HG02852 (cell line): ENCODE results near the gene GRB14.
"Not testable (repeated sequence)": the region's sequence is repeated elsewhere in the genome, so short reads cannot be mapped to it uniquely, and the experiment has no call there.

Experiments used
- ATAC-seq: cut with Tn5 transposase; IDR thresholded peaks from one replicate; pipeline ENCODE4 v1.9.1; 2021; ENCODE audit warnings: mild to moderate bottlenecking, moderate library complexity; ENCODE audit not compliant: unreplicated experiment

Gene GRB14

DNA sequence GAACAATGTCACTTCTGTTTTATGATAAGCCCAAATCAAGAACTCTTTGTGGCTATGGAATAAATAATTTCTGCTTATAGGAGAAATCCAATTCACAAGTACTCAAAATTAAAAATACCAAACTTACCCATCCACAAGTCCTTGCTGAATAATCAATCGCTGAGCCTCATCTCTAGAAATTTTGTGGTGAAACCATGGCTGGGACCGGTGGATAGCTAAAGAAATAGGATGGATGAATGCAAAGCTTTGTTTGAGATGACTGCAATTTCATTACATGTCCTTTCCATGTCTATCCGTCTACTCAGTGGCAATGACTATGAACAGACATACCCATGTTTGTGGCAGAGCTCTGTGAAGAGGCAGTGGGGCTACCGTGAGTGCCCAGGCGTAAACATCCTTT, 124.4 kb downstream of the GRB14 start:
- ATAC-seq = no peak

DNA sequence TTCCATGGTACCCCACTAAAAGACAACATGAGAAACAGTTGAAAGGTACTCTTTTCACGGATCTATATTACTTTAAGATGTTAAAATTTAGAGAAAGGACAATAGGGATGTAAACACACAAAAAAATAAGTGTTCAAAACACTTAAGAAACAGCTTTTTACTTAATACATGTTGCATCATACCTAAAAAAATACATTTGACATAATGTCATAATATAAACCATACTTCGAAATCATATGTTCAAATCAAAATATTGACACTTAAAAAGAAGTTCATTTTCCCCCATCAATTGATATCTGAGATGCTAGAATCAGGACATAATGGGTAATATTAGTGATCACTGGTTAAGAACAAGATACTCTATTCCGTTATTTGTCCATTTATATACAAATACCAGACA, 124.9 kb downstream of the GRB14 start:
- ATAC-seq = no peak

DNA sequence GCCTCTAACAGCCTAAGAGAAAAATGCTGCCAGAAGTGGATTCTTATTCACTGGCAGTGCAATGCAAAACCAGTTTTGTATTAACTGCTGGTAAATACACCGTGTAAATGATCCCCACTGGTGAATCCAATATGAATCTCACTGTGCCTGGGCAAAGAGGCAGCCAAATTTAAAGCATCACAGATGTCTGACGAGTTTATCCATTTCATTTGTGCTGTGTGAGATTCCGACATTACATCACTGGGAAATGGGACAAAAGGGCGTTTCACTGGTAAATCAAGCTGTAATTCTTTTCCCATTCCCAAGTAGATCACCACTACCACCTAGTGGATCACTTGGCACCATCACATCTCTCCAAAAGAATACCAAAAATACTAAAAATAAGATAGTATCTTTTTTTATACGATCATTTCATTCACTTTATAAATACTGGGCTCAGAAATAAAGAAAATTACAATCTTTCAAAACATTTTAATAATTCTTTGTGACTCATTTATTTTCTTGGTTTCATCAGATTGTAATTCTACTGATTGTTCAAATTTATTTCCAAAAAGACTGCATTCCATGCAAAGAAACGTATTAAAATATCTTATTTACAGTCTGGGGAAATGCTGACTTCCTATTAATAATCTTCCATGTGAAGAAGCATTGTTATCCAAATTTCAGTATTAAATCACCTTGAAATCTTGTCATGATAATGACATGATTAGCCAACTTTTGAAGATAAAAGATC, 125.6 kb downstream of the GRB14 start:
- ATAC-seq = no peak

DNA sequence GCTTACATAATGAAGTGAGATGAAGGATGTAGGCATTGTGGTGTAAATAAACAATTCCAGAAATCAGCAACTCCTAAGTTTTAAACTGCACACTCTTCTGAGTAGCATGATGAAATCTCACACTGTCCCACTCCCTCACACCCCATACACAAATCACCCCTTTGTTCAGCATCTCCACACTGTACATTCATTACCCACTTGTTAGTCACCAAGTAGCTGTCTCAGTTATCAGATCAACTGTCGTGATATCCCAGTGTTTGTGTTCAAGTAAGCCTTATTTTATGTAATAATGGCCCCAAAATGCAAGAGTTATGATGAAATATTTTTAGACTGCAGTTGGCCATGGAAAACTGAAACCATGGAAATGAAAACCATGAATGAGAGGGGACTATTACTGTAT, 135.7 kb downstream of the GRB14 start:
- ATAC-seq = no peak

DNA sequence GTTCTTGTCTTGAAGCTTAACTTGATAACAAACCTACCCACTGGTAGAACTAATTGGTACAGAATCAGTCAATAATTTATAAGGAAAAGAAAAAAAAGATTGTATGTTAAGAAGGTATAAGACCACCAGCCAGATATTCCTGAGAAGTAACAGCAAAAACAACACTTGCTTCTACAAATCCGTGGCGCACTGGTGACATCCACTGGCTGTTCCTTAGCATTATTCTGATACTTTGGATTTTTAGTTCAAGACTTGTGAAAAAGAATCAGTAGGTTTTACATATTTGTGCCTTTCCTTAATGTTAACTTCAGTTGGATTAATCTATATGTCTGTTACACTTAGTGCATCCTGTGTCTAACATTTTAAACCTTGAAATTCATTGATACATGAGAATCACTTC, 141.8 kb downstream of the GRB14 start:
- no peak for ATAC-seq

DNA sequence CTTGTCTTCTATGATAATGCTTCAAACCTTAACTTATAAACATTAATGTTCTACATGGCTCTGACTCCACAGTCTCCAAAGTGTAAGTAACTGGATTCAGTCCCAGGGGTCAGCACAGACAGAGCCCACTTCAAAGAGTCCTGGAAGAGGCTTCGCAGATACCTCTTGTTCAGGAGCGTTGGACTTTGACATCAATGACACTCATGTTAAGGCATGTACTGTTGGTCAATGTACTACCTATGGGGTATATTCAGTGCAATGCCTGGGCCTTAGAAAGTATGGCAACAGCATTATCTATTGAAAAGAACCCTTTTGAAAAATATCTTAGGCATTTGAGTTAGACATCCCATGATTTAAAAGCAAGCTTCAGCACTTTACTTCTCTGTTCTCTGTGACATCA, 143.1 kb downstream of the GRB14 start:
- no peak for ATAC-seq

DNA sequence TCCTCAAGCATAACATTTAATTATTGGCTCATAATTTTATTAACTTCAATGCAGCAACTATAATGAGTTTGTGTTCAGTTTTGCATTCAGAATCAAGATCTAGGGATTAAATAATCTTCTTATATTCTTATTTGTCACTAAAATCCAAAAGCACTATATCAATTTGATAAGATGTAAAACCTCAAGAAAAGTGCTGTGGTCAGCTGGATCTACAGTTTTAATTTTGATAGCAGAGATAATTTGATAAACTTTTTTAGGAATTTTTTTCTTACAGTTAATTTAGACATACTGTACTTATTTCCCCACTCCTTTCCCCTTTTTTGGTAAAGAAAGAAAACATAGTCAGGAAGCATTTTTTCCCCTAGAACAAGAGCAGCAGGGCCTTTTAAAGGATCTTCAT, 146.4 kb downstream of the GRB14 start:
- no peak for ATAC-seq

DNA sequence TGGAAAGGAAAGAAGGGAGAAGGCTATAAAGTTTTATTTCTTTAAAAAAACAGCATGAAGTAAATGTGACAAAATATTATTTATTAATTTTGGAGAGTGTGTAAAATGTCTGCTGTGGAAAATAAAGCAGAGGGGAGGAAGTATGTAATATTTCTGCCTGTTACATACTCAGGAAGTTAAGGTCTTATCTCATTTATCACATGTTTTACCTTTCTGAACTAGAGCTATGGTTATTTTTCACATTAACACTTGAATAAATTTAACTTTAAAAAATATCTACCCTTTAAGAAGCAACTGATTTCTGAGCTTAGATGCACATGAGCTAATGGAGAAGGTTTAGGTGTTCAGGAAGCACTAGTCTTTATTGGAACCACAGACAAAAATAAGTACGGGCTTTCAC, 148.3 kb downstream of the GRB14 start:
- no peak for ATAC-seq

DNA sequence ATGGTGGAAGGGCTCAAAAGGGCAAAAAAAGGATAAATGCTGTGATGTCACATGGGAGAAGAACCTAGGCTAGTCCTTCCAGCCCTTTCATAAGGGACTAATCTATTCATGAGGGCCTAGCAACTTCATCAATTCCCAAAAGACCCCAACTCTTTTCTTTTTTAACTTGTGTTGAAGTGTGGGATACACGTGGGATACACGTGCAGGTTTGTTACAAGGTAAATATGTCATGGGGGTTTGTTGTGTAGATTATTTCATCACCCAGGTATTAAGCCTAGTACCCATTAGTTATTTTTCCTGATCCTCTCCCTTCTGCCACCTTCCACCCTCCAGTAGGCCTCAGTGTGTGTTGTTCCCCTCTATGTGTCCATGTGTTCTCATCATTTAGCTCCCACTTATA, 156.2 kb downstream of the GRB14 start:
- ATAC-seq = not testable (repeated sequence)

DNA sequence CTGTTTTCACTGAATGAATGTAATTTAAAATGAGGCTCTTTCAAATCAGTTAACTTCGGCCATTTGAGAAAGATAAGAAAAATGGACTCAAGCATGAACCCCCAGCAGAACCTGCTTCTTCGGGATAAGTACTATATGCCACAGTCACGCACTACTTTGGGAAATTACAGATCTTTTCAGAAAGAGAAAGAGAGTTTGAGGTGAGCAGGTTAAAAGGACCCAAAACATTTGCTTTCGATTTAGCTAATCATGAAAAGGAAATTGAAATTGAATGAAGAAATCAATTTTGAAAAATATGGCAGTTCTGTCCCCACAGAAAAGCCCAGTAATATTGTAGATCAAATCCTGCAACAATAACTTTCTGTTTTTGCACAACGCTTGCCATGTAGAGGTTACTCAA, 156.9 kb downstream of the GRB14 start:
- no peak for ATAC-seq

DNA sequence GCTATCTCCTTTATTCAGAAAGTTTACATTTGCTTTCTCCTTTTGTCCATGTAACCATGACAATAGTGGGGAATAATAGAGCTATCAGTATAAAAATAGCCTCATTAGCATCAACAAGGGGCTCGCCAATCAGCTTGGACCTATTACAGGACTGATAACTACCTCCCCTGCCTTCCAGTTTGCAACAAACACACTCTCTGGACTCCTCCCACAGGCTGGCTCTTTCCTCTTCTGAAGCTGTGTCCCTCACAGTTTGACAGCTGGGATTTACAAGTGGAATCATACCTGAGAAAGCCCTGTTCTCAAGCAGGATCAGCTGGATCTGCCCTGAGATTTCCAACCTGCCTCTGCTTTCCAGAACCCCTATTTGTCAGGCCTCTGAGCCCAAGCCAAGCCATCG, 162.5 kb downstream of the GRB14 start:
- no peak for ATAC-seq

DNA sequence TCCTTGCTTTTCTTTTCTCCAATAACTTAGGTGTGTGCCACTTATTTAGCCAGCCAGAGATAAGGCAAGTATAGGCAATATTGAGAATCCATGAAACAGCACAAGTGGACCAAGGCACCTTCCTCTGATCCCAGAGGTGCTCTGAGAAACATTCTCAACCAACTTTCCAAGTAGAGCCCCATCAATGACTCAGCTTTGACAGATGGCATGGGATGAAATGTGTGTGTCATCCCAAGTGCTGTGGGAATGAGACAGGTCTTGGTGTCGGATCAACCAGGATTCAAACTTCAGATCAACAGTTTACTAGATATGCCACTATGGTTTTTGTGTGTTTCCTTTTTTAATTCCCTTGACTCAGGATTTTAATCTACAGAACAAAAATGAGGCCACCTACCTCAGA, 164.0 kb downstream of the GRB14 start:
- no peak for ATAC-seq

DNA sequence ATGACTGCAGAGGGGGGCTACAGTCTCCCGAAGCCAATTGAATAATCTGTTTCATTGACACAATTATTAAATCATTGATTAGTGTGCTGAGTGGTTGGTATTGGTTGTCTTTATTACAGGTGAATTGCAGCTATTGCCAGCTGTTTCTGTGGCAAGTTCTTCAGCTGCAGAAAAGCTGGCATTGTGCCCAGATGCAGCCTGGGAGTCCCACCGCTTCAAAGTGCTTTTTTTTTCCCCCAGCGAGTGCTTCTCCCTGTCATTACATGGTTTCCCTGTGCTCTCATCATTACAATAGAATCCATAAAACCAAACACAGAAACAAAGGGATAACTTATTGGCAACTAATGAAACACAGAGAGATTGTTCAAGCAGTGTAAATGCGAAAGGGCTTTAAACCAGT, 164.7 kb downstream of the GRB14 start:
- ATAC-seq = no peak

DNA sequence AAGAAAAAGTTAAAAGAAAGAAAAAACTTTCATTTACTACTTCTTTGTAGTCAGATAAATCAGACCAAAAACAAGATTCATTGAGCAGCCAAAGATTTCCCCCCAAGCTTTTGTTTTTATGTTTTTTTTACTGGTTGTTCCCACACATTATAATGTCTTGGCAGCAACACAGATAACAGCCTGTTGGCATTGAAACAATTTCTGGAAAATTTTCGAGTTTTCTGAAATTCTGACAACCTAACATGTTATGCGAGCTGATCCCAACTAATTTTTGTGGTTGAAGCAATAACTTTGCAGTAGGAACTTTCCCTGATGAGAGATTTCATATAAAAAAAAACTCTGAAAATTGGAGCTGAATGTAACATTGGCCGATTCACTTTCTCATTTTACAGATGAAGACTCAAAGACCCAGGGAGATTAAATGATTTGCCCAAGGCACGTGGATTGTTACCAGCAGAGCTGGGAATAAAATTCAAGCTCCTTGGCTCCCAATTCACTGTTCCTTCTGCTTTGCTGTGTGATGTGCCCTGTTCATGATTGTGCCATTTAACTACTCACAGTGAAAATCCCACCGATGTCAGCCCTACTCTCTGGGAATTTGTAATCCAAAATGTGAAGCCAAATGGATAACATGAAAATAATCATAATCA, 167.5 kb downstream of the GRB14 start:
- ATAC-seq = no peak

DNA sequence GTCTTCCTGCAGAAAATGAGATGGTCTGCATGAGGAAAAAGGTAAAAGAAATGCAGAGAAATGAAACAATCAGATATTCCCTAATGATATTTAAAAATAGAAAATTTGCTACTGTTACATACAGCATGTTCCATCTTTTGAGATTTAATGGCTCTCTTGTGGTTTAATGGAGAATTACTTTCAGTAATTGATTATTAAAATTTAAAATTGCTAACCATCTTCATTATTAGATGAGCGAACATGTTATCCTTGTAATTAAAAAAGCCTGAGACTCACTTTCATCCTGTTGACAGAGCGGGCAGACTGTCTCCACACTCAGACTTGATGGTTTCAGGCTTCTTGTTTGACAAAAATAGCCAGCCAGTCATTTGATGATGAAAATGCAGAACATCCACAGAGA, 171.0 kb downstream of the GRB14 start:
- no peak for ATAC-seq

DNA sequence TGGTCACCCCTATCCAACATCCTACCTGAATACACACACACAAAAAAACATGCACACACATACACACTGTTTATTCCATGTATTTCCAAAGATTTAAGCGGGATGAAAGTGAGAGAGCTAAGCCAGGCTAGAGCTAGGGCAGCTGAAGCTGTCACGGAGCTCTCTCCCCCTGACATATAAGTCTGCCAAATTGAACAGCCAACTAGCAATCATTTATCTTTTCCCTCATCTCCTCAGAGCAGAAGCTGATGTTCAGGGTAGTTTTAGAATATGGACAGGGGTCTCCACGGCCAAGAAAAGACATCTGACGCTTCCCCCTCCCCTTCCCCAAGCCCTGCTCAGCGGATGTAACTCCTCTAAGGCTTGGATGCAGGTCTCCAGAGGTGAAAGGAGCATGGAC, 171.6 kb downstream of the GRB14 start:
- ATAC-seq = no peak

DNA sequence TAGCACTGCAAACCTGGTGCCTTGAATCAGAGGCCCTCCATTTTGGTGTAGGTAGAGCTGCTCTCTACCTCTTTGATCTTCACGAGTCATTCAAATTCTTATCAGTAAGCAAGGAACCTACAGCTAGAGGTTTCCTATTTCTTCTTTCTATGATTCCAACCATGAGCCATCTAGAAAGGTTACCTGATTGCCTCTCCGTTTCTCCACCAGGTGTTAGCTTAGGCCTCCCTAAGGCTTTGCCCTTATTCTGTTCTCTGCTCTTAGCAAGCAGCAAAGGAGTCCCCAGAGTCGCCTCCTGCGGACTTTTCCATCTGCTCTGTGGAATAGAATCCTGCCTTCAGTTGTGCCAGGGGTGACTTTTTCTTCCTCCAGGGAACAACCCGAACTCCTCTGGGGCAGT, 173.6 kb downstream of the GRB14 start:
- ATAC-seq = no peak
